Measurements from ENCODE around the gene OTOP1.
A peak's percentile ranks its signal among the peaks of the same experiment; 100 is the strongest.
"Not testable (repeated sequence)": the region's sequence is repeated elsewhere in the genome, so short reads cannot be mapped to it uniquely, and the experiment has no call there.

The OTOP1 gene

DNA sequence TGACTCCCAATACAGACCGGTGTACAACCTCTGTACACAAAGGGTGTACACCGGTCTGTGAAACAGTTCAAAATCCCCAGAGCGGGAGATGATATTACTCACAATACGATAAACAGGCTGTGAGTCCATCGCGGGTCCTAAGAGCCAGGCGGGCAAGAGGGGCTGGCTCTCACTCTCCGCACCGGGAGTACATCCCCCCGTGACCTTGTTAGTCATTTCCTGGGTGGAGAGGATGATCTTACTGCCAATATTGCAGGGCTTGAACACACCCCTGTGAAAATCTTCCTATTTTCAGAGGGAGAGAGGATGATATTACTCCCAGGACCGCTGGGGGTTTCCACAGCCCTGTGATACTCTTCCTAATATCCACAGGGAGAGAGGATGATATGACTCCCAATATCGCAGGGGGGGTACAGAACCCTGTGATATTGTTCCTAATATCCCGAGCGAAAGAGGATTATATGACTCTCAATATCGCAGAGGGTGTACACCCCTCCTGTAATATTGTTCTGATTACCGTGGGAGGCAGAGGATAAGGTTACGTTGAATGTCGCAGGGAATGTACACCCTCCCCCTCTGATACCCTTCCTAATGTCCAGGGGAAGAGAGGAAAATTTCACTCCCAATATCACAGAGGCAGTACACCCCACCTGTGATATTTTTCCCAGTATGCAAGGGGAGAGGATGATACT, 60.9 kb downstream of the OTOP1 start:
- H3K4ac ChIP-seq (ENCODE audit: low read depth, low read length) = not testable (repeated sequence)

DNA sequence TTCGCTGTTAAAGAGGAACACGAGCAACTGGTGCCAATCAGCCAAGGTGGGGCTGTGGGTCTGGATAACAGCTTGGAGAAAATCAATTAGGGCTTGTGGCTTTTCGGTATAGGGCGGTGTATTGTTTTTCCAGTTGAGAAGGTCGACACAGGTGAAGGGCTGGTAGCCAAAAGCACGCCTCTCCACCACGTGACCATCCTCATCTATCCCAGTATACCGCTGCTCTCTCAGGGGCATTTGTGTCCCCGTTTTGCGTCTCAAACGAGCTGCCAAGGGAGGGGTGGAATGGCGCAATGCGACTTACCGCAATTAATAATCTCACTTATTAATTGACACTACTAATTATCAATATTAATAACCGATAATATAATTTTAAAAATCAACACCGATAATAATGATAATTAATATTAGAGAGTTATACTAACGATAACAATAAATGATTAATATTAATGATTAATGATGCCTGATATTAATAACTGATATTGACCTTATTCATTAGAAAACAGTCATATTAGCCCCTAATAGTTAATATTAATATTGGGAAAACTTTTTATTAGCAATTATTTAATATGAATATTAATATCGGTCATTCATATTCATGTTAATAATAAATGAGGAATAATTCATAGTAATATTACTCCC, 62.1 kb downstream of the OTOP1 start:
- not testable (repeated sequence) for H3K23ac ChIP-seq (ENCODE audit: low read length); H3K18ac ChIP-seq (ENCODE audit: low read length); H3K4ac ChIP-seq (ENCODE audit: low read depth, low read length); H3K4me3 ChIP-seq (ENCODE audit: low read depth, low read length); H3K4me2 ChIP-seq (ENCODE audit: low read length); H3K14ac ChIP-seq (ENCODE audit: low read length); H3K9me3 ChIP-seq (ENCODE audit: insufficient read depth, low read depth, low read length); H2AFZ ChIP-seq (ENCODE audit: insufficient read depth, low read length, poor library complexity); H3K27ac ChIP-seq (ENCODE audit: low read depth, low read length); H4K91ac ChIP-seq (ENCODE audit: low read depth, low read length); H2BK120ac ChIP-seq (ENCODE audit: insufficient read depth, low read length, poor library complexity); DNase-seq; H3K9ac ChIP-seq (ENCODE audit: low read length); H2AK5ac ChIP-seq (ENCODE audit: low read length); H3K27me3 ChIP-seq (ENCODE audit: insufficient read depth, low read length); H2BK5ac ChIP-seq (ENCODE audit: low read depth, low read length, poor library complexity); H3K79me2 ChIP-seq (ENCODE audit: control insufficient read depth, insufficient read depth, low read length, poor library complexity); H2BK12ac ChIP-seq (ENCODE audit: low read length); H3K36me3 ChIP-seq (ENCODE audit: control insufficient read depth in 1 of 2, insufficient read depth in 2 of 2, low read length in 2 of 2); H4K12ac ChIP-seq (ENCODE audit: low read depth, low read length); H4K8ac ChIP-seq (ENCODE audit: low read depth, low read length)
- Histone ChIP-seq H3K4me1 (ENCODE audit: control insufficient read depth in 1 of 2, insufficient read depth in 2 of 2, low read length in 2 of 2) (peaks cover 31 to 33% of the 10 kb centered on the region in 2 experiments), H3K79me1 (ENCODE audit: low read length) (peaks cover 14% of the 10 kb centered on the region)
- 100% methylated on average over 1 of the region's 18 CpGs for WGBS (ENCODE audit: extremely low coverage, insufficient coverage, insufficient read length)

More for the DNA sequence above, 60.9 kb downstream of the OTOP1 start:
- Histone ChIP-seq H3K4me1 (ENCODE audit: control insufficient read depth in 1 of 2, insufficient read depth in 2 of 2, low read length in 2 of 2) (peaks cover 27 to 29% of the 10 kb centered on the region in 2 experiments), H3K79me1 (ENCODE audit: low read length) (peaks cover 14% of the 10 kb centered on the region)
- not testable (repeated sequence) for H3K27me3 ChIP-seq (ENCODE audit: insufficient read depth, low read length); H3K9ac ChIP-seq (ENCODE audit: low read length); H3K18ac ChIP-seq (ENCODE audit: low read length); H3K23ac ChIP-seq (ENCODE audit: low read length); H3K79me2 ChIP-seq (ENCODE audit: control insufficient read depth, insufficient read depth, low read length, poor library complexity); H2BK5ac ChIP-seq (ENCODE audit: low read depth, low read length, poor library complexity); H3K4me3 ChIP-seq (ENCODE audit: low read depth, low read length); H4K8ac ChIP-seq (ENCODE audit: low read depth, low read length); H3K9me3 ChIP-seq (ENCODE audit: insufficient read depth, low read depth, low read length); H3K4me2 ChIP-seq (ENCODE audit: low read length); DNase-seq; H4K12ac ChIP-seq (ENCODE audit: low read depth, low read length); H3K36me3 ChIP-seq (ENCODE audit: control insufficient read depth in 1 of 2, insufficient read depth in 2 of 2, low read length in 2 of 2); H3K27ac ChIP-seq (ENCODE audit: low read depth, low read length); H2AFZ ChIP-seq (ENCODE audit: insufficient read depth, low read length, poor library complexity); H2BK120ac ChIP-seq (ENCODE audit: insufficient read depth, low read length, poor library complexity); H3K14ac ChIP-seq (ENCODE audit: low read length); H2BK12ac ChIP-seq (ENCODE audit: low read length); H2AK5ac ChIP-seq (ENCODE audit: low read length); H4K91ac ChIP-seq (ENCODE audit: low read depth, low read length)
- no CpG with 5 or more reads among the region's 18 CpGs for WGBS (ENCODE audit: extremely low coverage, insufficient coverage, insufficient read length)

DNA sequence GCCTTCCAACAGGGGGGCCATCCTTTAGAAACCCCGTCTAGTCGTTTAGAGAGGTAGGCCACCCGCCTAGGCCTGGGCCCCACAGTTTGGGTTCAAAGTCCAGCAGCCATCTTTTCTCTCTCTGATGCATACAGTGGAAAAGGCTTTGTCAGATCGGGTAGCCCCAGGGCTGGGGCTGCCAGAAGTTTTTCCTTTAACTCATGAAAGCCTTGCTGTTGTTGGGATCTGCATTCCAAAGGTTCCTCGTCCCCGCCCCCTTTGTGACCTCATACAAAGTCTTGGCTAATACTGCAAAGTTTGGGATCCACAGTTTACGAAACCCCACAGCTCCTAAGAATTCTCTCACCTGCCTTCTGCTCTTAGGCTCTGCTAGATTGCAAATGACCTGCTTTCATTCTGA, 64.5 kb downstream of the OTOP1 start:
- H3K4me1 ChIP-seq (ENCODE audit: control insufficient read depth in 1 of 2, insufficient read depth in 2 of 2, low read length in 2 of 2) = peaks cover 19 to 20% of the 10 kb centered on the region in 2 experiments
- H3K4me2 ChIP-seq (ENCODE audit: low read length); H3K4me3 ChIP-seq (ENCODE audit: low read depth, low read length); H3K36me3 ChIP-seq (ENCODE audit: control insufficient read depth in 1 of 2, insufficient read depth in 2 of 2, low read length in 2 of 2); H3K9me3 ChIP-seq (ENCODE audit: insufficient read depth, low read depth, low read length); H2AK5ac ChIP-seq (ENCODE audit: low read length); H3K79me2 ChIP-seq (ENCODE audit: control insufficient read depth, insufficient read depth, low read length, poor library complexity); H3K4ac ChIP-seq (ENCODE audit: low read depth, low read length); H2BK5ac ChIP-seq (ENCODE audit: low read depth, low read length, poor library complexity); H3K27me3 ChIP-seq (ENCODE audit: insufficient read depth, low read length); H3K9ac ChIP-seq (ENCODE audit: low read length); H3K23ac ChIP-seq (ENCODE audit: low read length); H4K12ac ChIP-seq (ENCODE audit: low read depth, low read length); H3K79me1 ChIP-seq (ENCODE audit: low read length): not testable (repeated sequence)
- H4K91ac ChIP-seq (ENCODE audit: low read depth, low read length) = peak overlapping the region; percentile 65
- H2BK120ac ChIP-seq (ENCODE audit: insufficient read depth, low read length, poor library complexity) = peak overlapping the region; percentile 53
- peak overlapping the region; percentile 32 for H3K27ac ChIP-seq (ENCODE audit: low read depth, low read length)
- H2BK12ac ChIP-seq (ENCODE audit: low read length) = peak overlapping the region; percentile 78
- DNase-seq = peak; percentile 30 to 63
- H4K8ac ChIP-seq (ENCODE audit: low read depth, low read length) = peak overlapping the region; percentile 53
- H2AFZ ChIP-seq (ENCODE audit: insufficient read depth, low read length, poor library complexity) = peak overlapping the region; percentile 45
- peak overlapping the region; percentile 81 for H3K14ac ChIP-seq (ENCODE audit: low read length)
- WGBS (ENCODE audit: extremely low coverage, insufficient coverage, insufficient read length) = no CpG with 5 or more reads among the region's 7 CpGs
- H3K18ac ChIP-seq (ENCODE audit: low read length) = peak overlapping the region; percentile 73

DNA sequence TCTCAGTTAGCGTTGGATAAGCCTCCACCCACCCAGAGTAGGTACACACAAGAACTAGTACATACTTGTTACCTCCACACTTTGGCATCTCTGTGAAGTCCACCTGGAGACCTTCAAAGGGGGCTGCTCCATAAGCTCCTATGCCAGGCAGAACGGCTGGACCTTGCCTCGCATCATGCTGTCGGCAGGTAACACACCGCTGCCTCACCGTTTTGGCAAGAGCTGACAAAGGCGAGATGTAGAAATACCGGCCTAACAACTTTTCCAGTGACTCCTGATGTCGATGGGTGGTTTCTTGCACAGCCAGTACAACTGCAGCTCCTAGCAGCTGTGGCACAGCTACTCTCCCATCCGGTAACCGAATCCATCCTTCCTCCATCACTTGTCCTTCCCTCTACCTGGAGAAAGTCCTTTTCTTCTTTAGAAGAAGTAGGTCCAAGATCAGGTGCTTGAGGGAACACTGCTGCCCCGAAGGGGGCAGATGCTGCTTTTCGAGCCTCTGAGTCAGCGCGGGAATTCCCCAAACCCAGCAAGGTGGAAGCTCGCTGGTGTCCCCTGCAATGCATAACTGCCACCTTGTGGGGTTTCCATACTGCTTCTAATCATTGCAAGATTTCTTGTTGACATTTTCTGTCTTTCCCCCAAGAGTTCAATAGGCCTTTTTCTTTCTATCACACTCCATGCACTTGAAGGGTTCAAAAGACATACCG, 65.6 kb downstream of the OTOP1 start:
- peak; percentile 56 to 75 for DNase-seq
- H3K23ac ChIP-seq (ENCODE audit: low read length); H3K9me3 ChIP-seq (ENCODE audit: insufficient read depth, low read depth, low read length); H2AFZ ChIP-seq (ENCODE audit: insufficient read depth, low read length, poor library complexity); H3K4me2 ChIP-seq (ENCODE audit: low read length); H2BK5ac ChIP-seq (ENCODE audit: low read depth, low read length, poor library complexity); H3K79me2 ChIP-seq (ENCODE audit: control insufficient read depth, insufficient read depth, low read length, poor library complexity); H2BK12ac ChIP-seq (ENCODE audit: low read length); H3K27ac ChIP-seq (ENCODE audit: low read depth, low read length); H3K79me1 ChIP-seq (ENCODE audit: low read length); H3K18ac ChIP-seq (ENCODE audit: low read length); H3K4me3 ChIP-seq (ENCODE audit: low read depth, low read length); H3K14ac ChIP-seq (ENCODE audit: low read length); H4K91ac ChIP-seq (ENCODE audit: low read depth, low read length); H3K4ac ChIP-seq (ENCODE audit: low read depth, low read length); H3K36me3 ChIP-seq (ENCODE audit: control insufficient read depth in 1 of 2, insufficient read depth in 2 of 2, low read length in 2 of 2); H3K27me3 ChIP-seq (ENCODE audit: insufficient read depth, low read length); H2AK5ac ChIP-seq (ENCODE audit: low read length); H4K8ac ChIP-seq (ENCODE audit: low read depth, low read length); H4K12ac ChIP-seq (ENCODE audit: low read depth, low read length); H2BK120ac ChIP-seq (ENCODE audit: insufficient read depth, low read length, poor library complexity); H3K9ac ChIP-seq (ENCODE audit: low read length): not testable (repeated sequence)
- WGBS (ENCODE audit: extremely low coverage, insufficient coverage, insufficient read length) = no CpG with 5 or more reads among the region's 17 CpGs
- H3K4me1 ChIP-seq (ENCODE audit: control insufficient read depth in 1 of 2, insufficient read depth in 2 of 2, low read length in 2 of 2) = peaks cover 13 to 14% of the 10 kb centered on the region in 2 experiments
